Naive thymus-derived CD4-positive, alpha-beta T cell (primary cell): ENCODE results near the gene KRT10. TPM values are rescaled to one million over a fixed set of nuclear protein-coding genes. Genes with fewer than 3 reads are reported as not detected.

ENCODE experiments used
- ATAC-seq: fragments of 150-1000 bp; cut with Tn5 transposase; 2 replicates; pipeline ENCODE4 v1.10.0; 2021; ENCODE audit warnings: mild to moderate bottlenecking, moderate library complexity
- CTCF ChIA-PET: fragments of 350-600 bp; sonication (Branson Sonifier 250); formaldehyde crosslinking; loops from one replicate; lab custom pipeline; 2021; ENCODE audit warnings: antibody characterized with exemption; lab: Charles Lee
- POLR2A ChIA-PET: fragments of 350-600 bp; sonication (Branson Sonifier 250); formaldehyde crosslinking; loops from one replicate; lab custom pipeline; 2021; ENCODE audit warnings: antibody characterized with exemption, inconsistent platforms; lab: Charles Lee
- DNase-seq, 9 donors: peaks; one replicate each; pipeline versions ENCODE4 v3.0.0 to v3.0.0-alpha.2; 2020 to 2022; ENCODE audit warnings: mixed read lengths in 1 of 9
- H3K27ac ChIP-seq: one replicate; pipeline ENCODE4 v1.7.0; 2013; ENCODE audit warnings: mild to moderate bottlenecking, low read depth, low read length, moderate library complexity
- H3K27me3 ChIP-seq, 2 donors: one replicate each; pipeline ENCODE4 v1.7.0; 2013; ENCODE audit warnings: low read length in 2 of 2, mild to moderate bottlenecking in 2 of 2, moderate library complexity in 2 of 2; ENCODE audit not compliant: control insufficient read depth in 2 of 2, insufficient read depth in 2 of 2
- H3K36me3 ChIP-seq, 3 experiments: 1 replicate in 2 of 3; 2 replicates in 1 of 3; pipeline ENCODE4 v1.7.0; 2013; ENCODE audit warnings: low read length in 3 of 3, mild to moderate bottlenecking in 3 of 3, moderate library complexity in 1 of 3; ENCODE audit not compliant: insufficient read depth in 3 of 3, control insufficient read depth in 2 of 3
- H3K4me1 ChIP-seq, 2 donors: one replicate each; pipeline ENCODE4 v1.7.0; 2013; ENCODE audit warnings: low read length in 2 of 2, mild to moderate bottlenecking in 2 of 2, moderate library complexity in 1 of 2; ENCODE audit not compliant: control insufficient read depth in 2 of 2, insufficient read depth in 2 of 2
- H3K4me3 ChIP-seq: 2 replicates; pipeline ENCODE4 v1.7.0; 2013; ENCODE audit warnings: mild to moderate bottlenecking, low read length
- H3K9me3 ChIP-seq, 3 experiments: 1 replicate in 2 of 3; 2 replicates in 1 of 3; pipeline ENCODE4 v1.7.0; 2013; ENCODE audit warnings: low read length in 3 of 3; ENCODE audit not compliant: control insufficient read depth in 2 of 3
- H3K27ac Mint-ChIP-seq, 9 donors: one replicate each; pipeline ENCODE4 v1.8.0; 2020 to 2022; ENCODE audit warnings: mixed read lengths in 9 of 9, mild to moderate bottlenecking in 8 of 9, moderate library complexity in 5 of 9, inconsistent platforms in 2 of 9
- H3K27me3 Mint-ChIP-seq, 5 donors: one replicate each; pipeline ENCODE4 v1.8.0; 2021 to 2022; ENCODE audit warnings: mixed read lengths in 5 of 5, mild to moderate bottlenecking in 1 of 5
- H3K36me3 Mint-ChIP-seq, 5 donors: one replicate each; pipeline ENCODE4 v1.8.0; 2020 to 2022; ENCODE audit warnings: mixed read lengths in 5 of 5, mild to moderate bottlenecking in 3 of 5, inconsistent platforms in 1 of 5
- H3K4me1 Mint-ChIP-seq, 7 donors: one replicate each; pipeline ENCODE4 v1.8.0; 2020 to 2022; ENCODE audit warnings: mixed read lengths in 7 of 7, mild to moderate bottlenecking in 3 of 7, inconsistent platforms in 1 of 7
- H3K4me3 Mint-ChIP-seq, 10 donors: one replicate each; pipeline ENCODE4 v1.8.0; 2020 to 2022; ENCODE audit warnings: mild to moderate bottlenecking in 10 of 10, mixed read lengths in 10 of 10, moderate library complexity in 6 of 10, inconsistent platforms in 2 of 10
- H3K9me3 Mint-ChIP-seq, 11 donors: one replicate each; pipeline ENCODE4 v1.8.0; 2020 to 2022; ENCODE audit warnings: mixed read lengths in 11 of 11, mild to moderate bottlenecking in 4 of 11, inconsistent platforms in 1 of 11, moderate library complexity in 1 of 11
- intact Hi-C, 2 donors: fragments of 100-400 bp; cut with micrococcal nuclease; formaldehyde crosslinking; loops; one replicate each; pipeline ENCODE4 v1.15.1; 2023
- polyA plus RNA-seq, 2 donors: library from polyadenylated mRNA; unstranded; fragments of 300-500 nt; fragmentation: Illumina TruSeq; gene quantifications; one replicate each; pipeline ENCODE4 v1.2.3, GENCODE V29; 2021
- total RNA-seq, 6 experiments: library from RNA in 5 of 6; stranded (reverse) in 5 of 6; gene quantifications; 1 replicate in 5 of 6; 2 replicates in 1 of 6; pipeline ENCODE4 v1.2.3 and lab custom pipeline; 2021 to 2026

The KRT10 gene
- total and polyA plus RNA-seq, 7 experiments from 2014 or later, result 23.8 to 189 (median 36.9) TPM

GRCh38 chr17:40839194-40839593, 16.8 kb upstream of the KRT10 start:
- Histone ChIP-seq H3K36me3 (peaks cover 0 to 6% (median 0%) of the 10 kb centered on the region in 3 experiments), H3K27ac (no peak overlapping the region), H3K27me3 (no peaks in the 10 kb centered on the region), H3K4me3 (no peak overlapping the region), H3K9me3 (no peaks in the 10 kb centered on the region), H3K4me1 (no peaks in the 10 kb centered on the region)
- Mint-ChIP-seq H3K4me1 (no peaks in the 10 kb centered on the region), H3K9me3 (peaks cover 0 to 2% (median 0%) of the 10 kb centered on the region in 11 donors), H3K27ac (no peak overlapping the region), H3K27me3 (peaks cover 2 to 25% (median 11%) of the 10 kb centered on the region in 5 donors), H3K36me3 (peaks cover 0 to 18% (median 10%) of the 10 kb centered on the region in 5 donors), H3K4me3 (no peak overlapping the region)
- ChIA-PET POLR2A (no interaction called here), CTCF (no interaction called here)
- ATAC-seq (no peak), DNase-seq (no peak)
- intact Hi-C loops, result no loop called here

- no peak overlapping the region for H3K27ac Mint-ChIP-seq
- H3K36me3 Mint-ChIP-seq, result peaks cover 0 to 14% (median 12%) of the 10 kb centered on the region in 5 donors
- DNase-seq (no peak), ATAC-seq (no peak)
- Histone ChIP-seq H3K9me3 (no peaks in the 10 kb centered on the region), H3K27ac (no peak overlapping the region), H3K4me3 (no peak overlapping the region), H3K4me1 (no peaks in the 10 kb centered on the region), H3K27me3 (no peaks in the 10 kb centered on the region), H3K36me3 (peaks cover 0 to 6% (median 0%) of the 10 kb centered on the region in 3 experiments)
- CTCF ChIA-PET, result interaction anchor here (0.7 kb wide), 1 partner anchor 70 kb away, joined by 3 read pairs; no protein-coding TSS in a partner anchor
- POLR2A ChIA-PET, result interaction anchor here (1.0 kb wide), 1 partner anchor 16 kb away, joined by 3 read pairs; no protein-coding TSS in a partner anchor
- intact Hi-C loops, result no loop called here
- H3K9me3 Mint-ChIP-seq, result no peaks in the 10 kb centered on the region
- no peak overlapping the region for H3K4me3 Mint-ChIP-seq
- H3K27me3 Mint-ChIP-seq, result peaks cover 0 to 4% (median 3%) of the 10 kb centered on the region in 5 donors
- H3K4me1 Mint-ChIP-seq, result peaks cover 0 to 4% (median 0%) of the 10 kb centered on the region in 7 donors
Measured at GRCh38 chr17:40836020-40836419, 13.6 kb upstream of the KRT10 start.

DNA sequence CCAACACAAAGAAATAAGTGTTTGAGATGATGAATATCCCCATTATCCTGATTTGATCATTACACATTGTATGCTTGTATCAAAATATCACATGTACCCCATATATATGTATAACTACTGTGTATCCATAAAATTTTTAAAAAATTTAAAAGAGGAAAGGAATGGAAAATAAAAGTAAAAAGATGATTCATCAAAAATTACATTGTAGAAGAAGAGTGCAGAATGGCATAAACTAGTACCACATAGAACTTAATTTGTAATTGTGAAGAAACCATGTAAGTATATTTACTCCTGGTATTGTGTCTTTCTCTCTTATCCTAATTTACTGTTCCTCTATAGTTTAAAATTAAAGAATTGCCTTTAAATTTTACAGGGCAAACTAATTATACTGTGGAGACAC, 11.5 kb upstream of the KRT10 start:
- no peak overlapping the region for H3K4me3 ChIP-seq
- ATAC-seq, result no peak
- intact Hi-C loops, result no loop called here
- H3K36me3 ChIP-seq, result peaks cover 0 to 6% (median 0%) of the 10 kb centered on the region in 3 experiments
- CTCF ChIA-PET, result interaction anchor here (1.0 kb wide), 1 partner anchor 829 kb away, joined by 3 read pairs; no protein-coding TSS in a partner anchor
- H3K36me3 Mint-ChIP-seq, result peaks cover 0 to 19% (median 11%) of the 10 kb centered on the region in 5 donors
- no peaks in the 10 kb centered on the region for H3K27me3 Mint-ChIP-seq
- H3K4me1 Mint-ChIP-seq, result peaks cover 0 to 4% (median 0%) of the 10 kb centered on the region in 7 donors
- no peak for DNase-seq
- H3K4me1 ChIP-seq, result no peaks in the 10 kb centered on the region
- H3K9me3 Mint-ChIP-seq, result peaks cover 0 to 3% (median 0%) of the 10 kb centered on the region in 11 donors
- H3K27ac Mint-ChIP-seq, result peak overlapping the region in 1 of 9 donors; percentile 7
- POLR2A ChIA-PET, result no interaction called here
- no peak overlapping the region for H3K27ac ChIP-seq
- H3K9me3 ChIP-seq, result no peaks in the 10 kb centered on the region
- H3K4me3 Mint-ChIP-seq, result no peak overlapping the region
- no peaks in the 10 kb centered on the region for H3K27me3 ChIP-seq

DNA sequence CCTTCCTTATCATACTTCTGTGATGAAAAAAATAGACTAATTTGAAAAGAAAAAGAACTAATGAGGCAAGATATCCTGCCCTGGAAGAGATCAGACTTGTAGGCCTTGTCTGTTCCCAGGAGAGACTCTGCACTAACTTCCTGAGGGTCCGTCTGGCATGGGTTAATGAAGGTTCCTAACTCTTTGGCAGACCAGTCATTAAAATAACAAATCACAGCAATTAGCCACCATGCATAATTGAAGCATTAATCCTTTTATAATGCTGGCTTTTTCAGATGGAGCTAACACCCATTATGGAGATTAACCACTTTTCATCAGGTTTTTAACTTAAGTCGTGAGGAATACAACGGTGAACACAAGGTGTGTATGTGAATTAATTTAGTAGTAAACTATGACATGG, 10.4 kb upstream of the KRT10 start:
- H3K36me3 ChIP-seq, result peaks cover 0 to 6% (median 0%) of the 10 kb centered on the region in 3 experiments
- intact Hi-C loops, result no loop called here
- H3K4me1 ChIP-seq, result no peaks in the 10 kb centered on the region
- H3K27ac Mint-ChIP-seq, result peak overlapping the region in 1 of 9 donors; percentile 76
- peaks cover 0 to 3% (median 0%) of the 10 kb centered on the region in 11 donors for H3K9me3 Mint-ChIP-seq
- ChIA-PET POLR2A (interaction anchor here (0.9 to 1.2 kb wide), 2 partner anchors 12 to 14 kb away, joined by 3 to 7 read pairs; no protein-coding TSS in a partner anchor), CTCF (interaction anchor here (0.7 to 1.0 kb wide), 4 partner anchors 110 to 846 kb away, joined by 3 to 4 read pairs (median 3); no protein-coding TSS in a partner anchor)
- peaks cover 0 to 7% (median 3%) of the 10 kb centered on the region in 7 donors for H3K4me1 Mint-ChIP-seq
- no peaks in the 10 kb centered on the region for H3K9me3 ChIP-seq
- H3K4me3 ChIP-seq, result no peak overlapping the region
- ATAC-seq (no peak), DNase-seq (no peak)
- no peaks in the 10 kb centered on the region for H3K27me3 Mint-ChIP-seq
- no peaks in the 10 kb centered on the region for H3K27me3 ChIP-seq
- H3K36me3 Mint-ChIP-seq, result peaks cover 0 to 25% (median 14%) of the 10 kb centered on the region in 5 donors
- no peak overlapping the region for H3K27ac ChIP-seq
- no peak overlapping the region for H3K4me3 Mint-ChIP-seq

DNA sequence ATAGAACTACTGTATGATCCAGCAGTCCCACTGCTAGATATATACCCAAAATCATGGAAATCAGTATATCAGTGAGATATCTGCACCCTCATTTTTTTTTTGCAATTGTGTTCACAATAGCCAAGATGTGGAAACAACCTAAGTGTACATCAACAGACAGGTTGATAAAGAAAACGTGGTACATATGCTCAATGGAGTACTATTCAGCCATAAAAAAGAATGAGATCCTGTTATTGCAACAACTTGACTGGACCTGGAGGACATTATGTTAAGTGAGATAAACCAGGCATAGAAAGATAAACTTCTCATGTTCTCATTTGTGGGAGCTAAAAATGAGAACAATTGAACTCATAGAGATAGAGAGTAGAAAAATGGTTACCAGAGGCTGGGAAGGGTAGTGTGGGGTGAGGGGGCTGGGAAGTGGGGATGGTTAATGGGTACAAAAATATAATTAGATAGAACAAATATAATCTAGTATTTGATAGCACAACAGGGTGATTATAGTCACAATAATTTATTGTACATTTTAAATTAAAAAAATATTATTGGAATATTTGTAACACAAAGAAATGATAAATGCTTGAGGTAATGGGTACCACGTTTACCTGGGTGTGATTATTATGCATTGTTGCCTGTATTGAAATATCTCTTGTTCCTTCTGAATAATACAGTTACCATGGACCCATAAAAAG, 7.8 kb upstream of the KRT10 start:
- intact Hi-C loops, result no loop called here
- ChIA-PET POLR2A (no interaction called here), CTCF (no interaction called here)
- Histone ChIP-seq H3K36me3 (peaks cover 0 to 6% (median 0%) of the 10 kb centered on the region in 3 experiments), H3K27ac (no peak overlapping the region), H3K27me3 (no peaks in the 10 kb centered on the region), H3K4me3 (no peak overlapping the region), H3K4me1 (no peaks in the 10 kb centered on the region), H3K9me3 (no peaks in the 10 kb centered on the region)
- Mint-ChIP-seq H3K4me3 (no peak overlapping the region), H3K27me3 (peaks cover 0 to 13% (median 8%) of the 10 kb centered on the region in 5 donors), H3K9me3 (peaks cover 0 to 5% (median 0%) of the 10 kb centered on the region in 11 donors), H3K27ac (no peak overlapping the region), H3K4me1 (peaks cover 7 to 18% (median 12%) of the 10 kb centered on the region in 7 donors), H3K36me3 (peaks cover 0 to 40% (median 27%) of the 10 kb centered on the region in 5 donors)
- ATAC-seq (no peak), DNase-seq (no peak)

- intact Hi-C loops, result no loop called here
- peaks cover 0 to 39% (median 26%) of the 10 kb centered on the region in 5 donors for H3K36me3 Mint-ChIP-seq
- H3K36me3 ChIP-seq, result no peaks in the 10 kb centered on the region
- no peak overlapping the region for H3K4me3 ChIP-seq
- ChIA-PET POLR2A (interaction anchor here (0.7 kb wide), 1 partner anchor 17 kb away, joined by 4 read pairs; no protein-coding TSS in a partner anchor), CTCF (interaction anchor here (0.6 kb wide), 1 partner anchor 62 kb away, joined by 3 read pairs; no protein-coding TSS in a partner anchor)
- H3K4me1 Mint-ChIP-seq, result peaks cover 7 to 19% (median 13%) of the 10 kb centered on the region in 7 donors
- no peak for DNase-seq
- no peak for ATAC-seq
- peaks cover 0 to 5% (median 0%) of the 10 kb centered on the region in 11 donors for H3K9me3 Mint-ChIP-seq
- no peaks in the 10 kb centered on the region for H3K4me1 ChIP-seq
- no peak overlapping the region for H3K4me3 Mint-ChIP-seq
- H3K27ac Mint-ChIP-seq, result no peak overlapping the region
- no peaks in the 10 kb centered on the region for H3K27me3 ChIP-seq
- H3K27ac ChIP-seq, result no peak overlapping the region
- H3K27me3 Mint-ChIP-seq, result peaks cover 5 to 23% (median 10%) of the 10 kb centered on the region in 5 donors
- H3K9me3 ChIP-seq, result no peaks in the 10 kb centered on the region
Measured at GRCh38 chr17:40828454-40829044, 6.1 kb upstream of the KRT10 start.
